ENCODE measurements around the gene RPL32. TPM values are rescaled to one million over a fixed set of nuclear protein-coding genes. Genes with fewer than 3 reads are reported as not detected.
A peak's percentile ranks its signal among the peaks of the same experiment; 100 is the strongest.
"Not testable (repeated sequence)": the region's sequence is repeated elsewhere in the genome, so short reads cannot be mapped to it uniquely, and the experiment has no call there.

The RPL32 gene
- polyA plus RNA-seq, 2 donors = 2,267 to 2,386 TPM

GRCh38 chr3:12799525-12800440, 41.6 kb downstream of the RPL32 start:
- Histone ChIP-seq H3K36me3 (ENCODE audit: control insufficient read depth in 2 of 2, insufficient read depth in 2 of 2, low read length in 1 of 2) (no peaks in the 10 kb centered on the region), H3K9me3 (ENCODE audit: control insufficient read depth in 2 of 2, insufficient read depth in 1 of 2, low read depth in 1 of 2, low read length in 1 of 2) (no peaks in the 10 kb centered on the region), H3K4me3 (ENCODE audit: low read depth in 1 of 2, low read length in 2 of 2) (no peak overlapping the region), H3K4me1 (ENCODE audit: control insufficient read depth in 2 of 2, insufficient read depth in 2 of 2, low read length in 1 of 2) (no peaks in the 10 kb centered on the region), H3K27me3 (ENCODE audit: control insufficient read depth in 1 of 2, insufficient read depth in 2 of 2, low read length in 2 of 2) (no peaks in the 10 kb centered on the region), H3K27ac (ENCODE audit: low read depth in 2 of 2, low read length in 1 of 2) (no peak overlapping the region)
- 85 to 89% methylated on average over 7 of the region's 7 CpGs for WGBS, 2 donors

DNA sequence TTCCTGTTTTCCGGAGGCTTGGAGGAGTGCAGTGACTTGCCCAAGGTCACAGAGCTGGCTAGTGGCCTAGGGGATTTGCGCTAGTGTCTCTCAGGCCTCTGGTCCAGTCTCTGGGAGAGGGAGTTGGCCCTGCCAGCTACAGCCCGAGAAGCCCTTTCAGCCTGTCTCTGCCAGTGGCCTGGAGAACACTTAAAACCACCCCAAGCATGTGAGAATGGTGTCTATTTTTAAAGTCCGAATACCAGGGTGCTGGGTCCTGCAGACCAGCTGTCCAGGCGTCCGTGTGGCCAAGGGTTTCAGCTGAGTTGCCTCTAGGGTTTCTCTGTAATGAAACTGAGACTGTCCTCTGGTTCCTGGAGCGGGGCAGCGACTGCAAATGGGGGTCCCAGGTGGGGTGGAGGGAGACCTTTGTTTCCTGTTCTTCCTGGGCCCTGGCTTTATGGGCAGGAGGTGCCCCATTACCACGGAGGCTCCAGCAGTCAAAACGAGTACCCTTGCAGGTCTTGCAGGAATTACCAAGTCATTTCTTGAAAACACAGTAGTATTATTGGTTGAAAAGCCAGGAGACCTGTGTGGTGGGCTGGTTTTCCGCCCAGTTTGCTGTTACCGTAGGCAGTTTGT, 42.7 kb downstream of the RPL32 start:
- 69 to 72% methylated on average over 12 of the region's 12 CpGs for WGBS, 2 donors

GRCh38 chr3:12797892-12798558, 43.3 kb downstream of the RPL32 start:
- no peaks in the 10 kb centered on the region for H3K27me3 ChIP-seq (ENCODE audit: control insufficient read depth in 1 of 2, insufficient read depth in 2 of 2, low read length in 2 of 2)
- WGBS, 2 donors = 56 to 62% methylated on average over 8 of the region's 8 CpGs
- peak overlapping the region in 1 of 2 donors; percentile 18 for H3K27ac ChIP-seq (ENCODE audit: low read depth in 2 of 2, low read length in 1 of 2)
- no peaks in the 10 kb centered on the region for H3K9me3 ChIP-seq (ENCODE audit: control insufficient read depth in 2 of 2, insufficient read depth in 1 of 2, low read depth in 1 of 2, low read length in 1 of 2)
- H3K36me3 ChIP-seq (ENCODE audit: control insufficient read depth in 2 of 2, insufficient read depth in 2 of 2, low read length in 1 of 2) = no peaks in the 10 kb centered on the region
- H3K4me1 ChIP-seq (ENCODE audit: control insufficient read depth in 2 of 2, insufficient read depth in 2 of 2, low read length in 1 of 2) = no peaks in the 10 kb centered on the region
- H3K4me3 ChIP-seq (ENCODE audit: low read depth in 1 of 2, low read length in 2 of 2) = no peak overlapping the region

More for the DNA sequence above, 42.7 kb downstream of the RPL32 start:
- Histone ChIP-seq H3K27me3 (ENCODE audit: control insufficient read depth in 1 of 2, insufficient read depth in 2 of 2, low read length in 2 of 2) (no peaks in the 10 kb centered on the region), H3K27ac (ENCODE audit: low read depth in 2 of 2, low read length in 1 of 2) (peak overlapping the region in 1 of 2 donors; percentile 18), H3K36me3 (ENCODE audit: control insufficient read depth in 2 of 2, insufficient read depth in 2 of 2, low read length in 1 of 2) (no peaks in the 10 kb centered on the region), H3K4me1 (ENCODE audit: control insufficient read depth in 2 of 2, insufficient read depth in 2 of 2, low read length in 1 of 2) (no peaks in the 10 kb centered on the region), H3K9me3 (ENCODE audit: control insufficient read depth in 2 of 2, insufficient read depth in 1 of 2, low read depth in 1 of 2, low read length in 1 of 2) (no peaks in the 10 kb centered on the region), H3K4me3 (ENCODE audit: low read depth in 1 of 2, low read length in 2 of 2) (no peak overlapping the region)

DNA sequence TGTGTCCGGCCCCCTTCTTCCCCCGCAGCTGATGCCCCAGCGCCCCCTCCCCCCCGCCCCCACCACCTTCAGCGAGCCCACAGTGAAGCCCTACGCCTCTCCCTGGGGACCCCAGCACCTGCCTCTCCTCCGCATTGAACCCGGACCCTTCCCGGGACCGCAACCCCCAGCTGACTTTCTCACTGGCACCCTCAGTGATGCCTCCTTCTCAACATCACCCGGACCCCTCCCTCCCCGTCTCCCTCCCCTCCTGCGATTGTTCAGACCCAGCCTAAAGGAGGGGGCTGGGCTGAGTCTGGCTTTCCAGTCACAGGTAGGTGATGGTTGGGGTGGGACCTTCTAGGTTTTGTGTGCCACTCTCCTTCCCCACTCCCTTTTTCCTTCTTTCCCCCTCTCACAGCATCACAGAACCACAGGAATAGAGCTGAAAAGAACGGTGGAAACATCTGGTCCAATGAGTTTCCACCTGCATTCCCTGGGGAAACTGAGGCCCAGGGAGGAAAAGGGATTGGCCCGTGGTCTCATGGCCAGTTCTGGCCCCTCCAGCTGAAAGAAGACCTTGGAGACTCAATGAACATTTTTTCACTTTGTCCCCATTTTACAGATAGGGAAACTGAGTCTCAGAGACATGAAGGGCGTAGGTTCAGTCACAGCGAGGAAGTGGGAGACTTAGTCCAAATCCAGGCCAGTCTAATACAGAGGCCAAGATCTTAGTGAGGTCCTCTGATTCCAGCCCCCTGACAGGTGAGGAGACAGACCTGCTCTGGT, 44.1 kb downstream of the RPL32 start:
- Histone ChIP-seq H3K4me3 (ENCODE audit: low read depth in 1 of 2, low read length in 2 of 2) (peak overlapping the region; percentile 47 to 50), H3K4me1 (ENCODE audit: control insufficient read depth in 2 of 2, insufficient read depth in 2 of 2, low read length in 1 of 2) (no peaks in the 10 kb centered on the region), H3K36me3 (ENCODE audit: control insufficient read depth in 2 of 2, insufficient read depth in 2 of 2, low read length in 1 of 2) (no peaks in the 10 kb centered on the region), H3K9me3 (ENCODE audit: control insufficient read depth in 2 of 2, insufficient read depth in 1 of 2, low read depth in 1 of 2, low read length in 1 of 2) (no peaks in the 10 kb centered on the region), H3K27ac (ENCODE audit: low read depth in 2 of 2, low read length in 1 of 2) (peak overlapping the region; percentile 49 to 75), H3K27me3 (ENCODE audit: control insufficient read depth in 1 of 2, insufficient read depth in 2 of 2, low read length in 2 of 2) (no peaks in the 10 kb centered on the region)
- WGBS, 2 donors = 42 to 47% methylated on average over 14 to 17 of the region's 17 CpGs

GRCh38 chr3:12796171-12797123, 44.9 kb downstream of the RPL32 start, which contains the start of gene CAND2:
Gene CAND2, plus strand, starts transcription at chr3:12796680. Its CDS starts 41 bp downstream, at chr3:12796721.
- no peaks in the 10 kb centered on the region for H3K27me3 ChIP-seq (ENCODE audit: control insufficient read depth in 1 of 2, insufficient read depth in 2 of 2, low read length in 2 of 2)
- 8 to 9% methylated on average over 55 to 61 of the region's 61 CpGs for WGBS, 2 donors
- no peaks in the 10 kb centered on the region for H3K9me3 ChIP-seq (ENCODE audit: control insufficient read depth in 2 of 2, insufficient read depth in 1 of 2, low read depth in 1 of 2, low read length in 1 of 2)
- H3K36me3 ChIP-seq (ENCODE audit: control insufficient read depth in 2 of 2, insufficient read depth in 2 of 2, low read length in 1 of 2) = no peaks in the 10 kb centered on the region
- H3K4me1 ChIP-seq (ENCODE audit: control insufficient read depth in 2 of 2, insufficient read depth in 2 of 2, low read length in 1 of 2) = no peaks in the 10 kb centered on the region
- peak within 1 kb of the TSS; percentile 47 to 50 for H3K4me3 ChIP-seq (ENCODE audit: low read depth in 1 of 2, low read length in 2 of 2)
- H3K27ac ChIP-seq (ENCODE audit: low read depth in 2 of 2, low read length in 1 of 2) = peak within 1 kb of the TSS; percentile 49 to 75

- no peaks in the 10 kb centered on the region for H3K9me3 ChIP-seq (ENCODE audit: control insufficient read depth in 2 of 2, insufficient read depth in 1 of 2, low read depth in 1 of 2, low read length in 1 of 2)
- WGBS, 2 donors = 86% methylated on average over 5 of the region's 5 CpGs
- no peak overlapping the region for H3K4me3 ChIP-seq (ENCODE audit: low read depth in 1 of 2, low read length in 2 of 2)
- no peak overlapping the region for H3K27ac ChIP-seq (ENCODE audit: low read depth in 2 of 2, low read length in 1 of 2)
- no peaks in the 10 kb centered on the region for H3K27me3 ChIP-seq (ENCODE audit: control insufficient read depth in 1 of 2, insufficient read depth in 2 of 2, low read length in 2 of 2)
- H3K36me3 ChIP-seq (ENCODE audit: control insufficient read depth in 2 of 2, insufficient read depth in 2 of 2, low read length in 1 of 2) = no peaks in the 10 kb centered on the region
- H3K4me1 ChIP-seq (ENCODE audit: control insufficient read depth in 2 of 2, insufficient read depth in 2 of 2, low read length in 1 of 2) = no peaks in the 10 kb centered on the region
These were observed 47.7 kb downstream of the RPL32 start for GRCh38 chr3:12793701-12794100.

DNA sequence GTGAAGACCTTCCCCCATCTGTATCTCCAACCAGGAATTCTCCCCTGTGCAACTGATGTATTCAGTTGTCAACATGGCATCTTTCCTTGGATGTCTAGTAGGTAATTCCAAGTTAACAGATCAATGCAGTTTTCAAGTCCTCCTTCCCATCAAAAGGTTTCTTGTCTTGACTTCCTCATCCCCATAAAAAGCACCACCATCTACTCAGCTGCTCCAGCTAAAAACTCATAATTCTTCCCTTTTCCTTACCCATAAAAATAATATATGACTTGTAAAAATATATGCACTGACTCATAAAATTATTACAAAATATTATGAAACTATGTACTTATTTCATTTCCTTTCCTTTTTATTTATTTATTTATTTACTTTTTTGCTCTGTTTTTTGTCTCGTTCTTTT, 49.9 kb downstream of the RPL32 start:
- Histone ChIP-seq H3K9me3 (ENCODE audit: control insufficient read depth in 2 of 2, insufficient read depth in 1 of 2, low read depth in 1 of 2, low read length in 1 of 2) (no peaks in the 10 kb centered on the region), H3K27me3 (ENCODE audit: control insufficient read depth in 1 of 2, insufficient read depth in 2 of 2, low read length in 2 of 2) (no peaks in the 10 kb centered on the region)

DNA sequence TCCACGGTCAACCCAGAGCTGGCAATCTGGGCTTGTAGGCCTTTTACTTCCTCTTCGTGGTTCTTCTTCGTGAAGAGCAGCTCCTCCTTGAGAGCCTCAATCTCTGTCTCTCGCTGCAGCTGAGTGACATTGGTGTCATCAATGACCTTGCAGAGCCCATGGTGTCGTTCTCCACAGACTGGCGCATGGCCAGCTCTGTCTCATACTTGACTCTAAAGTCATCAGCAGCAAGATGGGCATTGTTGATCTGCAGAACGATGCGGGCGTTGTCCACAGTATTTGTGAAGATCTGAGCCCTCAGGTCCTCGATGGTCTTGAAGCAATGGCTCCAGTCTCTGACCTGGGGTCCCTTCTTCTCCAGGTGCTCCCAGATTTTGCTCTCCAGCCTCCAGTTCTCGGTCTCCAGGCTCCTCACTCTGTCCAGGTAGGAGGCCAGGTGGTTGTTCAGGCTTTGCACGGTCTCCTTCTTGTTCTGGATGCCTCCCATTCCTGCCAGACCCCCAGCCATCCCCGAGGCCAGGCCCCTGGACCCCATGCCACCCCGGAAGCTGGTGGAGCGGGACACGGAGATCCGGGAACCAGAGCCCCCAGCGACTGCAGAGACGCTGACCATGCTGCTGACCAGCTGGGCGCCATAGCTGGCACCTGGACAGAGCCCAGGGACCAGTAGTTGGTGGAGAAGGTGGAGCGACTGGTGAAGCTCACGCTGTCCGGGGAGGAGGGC, 53.2 kb downstream of the RPL32 start:
- not testable (repeated sequence) for H3K27me3 ChIP-seq (ENCODE audit: control insufficient read depth in 1 of 2, insufficient read depth in 2 of 2, low read length in 2 of 2); H3K4me3 ChIP-seq (ENCODE audit: low read depth in 1 of 2, low read length in 2 of 2); H3K27ac ChIP-seq (ENCODE audit: low read depth in 2 of 2, low read length in 1 of 2); H3K36me3 ChIP-seq (ENCODE audit: control insufficient read depth in 2 of 2, insufficient read depth in 2 of 2, low read length in 1 of 2); H3K9me3 ChIP-seq (ENCODE audit: control insufficient read depth in 2 of 2, insufficient read depth in 1 of 2, low read depth in 1 of 2, low read length in 1 of 2); H3K4me1 ChIP-seq (ENCODE audit: control insufficient read depth in 2 of 2, insufficient read depth in 2 of 2, low read length in 1 of 2)
- WGBS, 2 donors = 88 to 89% methylated on average over 22 to 23 of the region's 23 CpGs

More for the DNA sequence above, 49.9 kb downstream of the RPL32 start:
- Histone ChIP-seq H3K4me3 (ENCODE audit: low read depth in 1 of 2, low read length in 2 of 2) (no peak overlapping the region), H3K27ac (ENCODE audit: low read depth in 2 of 2, low read length in 1 of 2) (no peak overlapping the region), H3K4me1 (ENCODE audit: control insufficient read depth in 2 of 2, insufficient read depth in 2 of 2, low read length in 1 of 2) (no peaks in the 10 kb centered on the region), H3K36me3 (ENCODE audit: control insufficient read depth in 2 of 2, insufficient read depth in 2 of 2, low read length in 1 of 2) (no peaks in the 10 kb centered on the region)
- 84 to 86% methylated on average over 1 of the region's 1 CpG for WGBS, 2 donors

All from esophagus (tissue), 2 donors.